DND-41 (cell line): ENCODE measurements around the gene PAM16.

Experiments used
- ATAC-seq: fragments of 200-7000 bp; cut with Tn5 transposase; 3 replicates; pipeline ENCODE4 v1.9.1; 2021; ENCODE audit warnings: low read depth; ENCODE audit not compliant: insufficient read depth
- DNase-seq: peaks from one replicate; pipeline ENCODE4 v3.0.0-alpha.2; 2020
- H2AFZ ChIP-seq: 2 replicates; pipeline ENCODE4 v1.6.0; 2012; ENCODE audit warnings: low read depth, low read length
- H3K27ac ChIP-seq: 2 replicates; pipeline ENCODE4 v1.5.1; 2012; ENCODE audit warnings: low read length, inconsistent platforms
- H3K27me3 ChIP-seq: fragments of 200-600 bp; sonication (generic); 2 replicates; pipeline ENCODE4 v1.6.0; 2012; ENCODE audit warnings: low read length, mild to moderate bottlenecking, inconsistent platforms; ENCODE audit not compliant: insufficient read depth, poor library complexity
- H3K36me3 ChIP-seq: 2 replicates; pipeline ENCODE4 v1.5.1; 2012; ENCODE audit warnings: low read length, inconsistent platforms; ENCODE audit not compliant: insufficient read depth
- H3K4me1 ChIP-seq: 2 replicates; pipeline ENCODE4 v1.5.1; 2012; ENCODE audit warnings: mild to moderate bottlenecking, low read length; ENCODE audit not compliant: insufficient read depth
- H3K4me2 ChIP-seq: 2 replicates; pipeline ENCODE4 v1.6.0; 2012; ENCODE audit warnings: mild to moderate bottlenecking, moderate library complexity, low read length, inconsistent platforms; ENCODE audit not compliant: insufficient read depth
- H3K4me3 ChIP-seq, 2 experiments: fragments of 200-600 bp in 1 of 2; shearing (Covaris generic) in 1 of 2; 2 replicates each; pipeline ENCODE4 v1.5.1; 2012 to 2016; ENCODE audit warnings: inconsistent platforms in 2 of 2, low read length in 2 of 2, mild to moderate bottlenecking in 2 of 2, low read depth in 1 of 2, moderate library complexity in 1 of 2
- H3K79me2 ChIP-seq: 2 replicates; pipeline ENCODE4 v1.6.0; 2012; ENCODE audit warnings: low read length, inconsistent platforms; ENCODE audit not compliant: insufficient read depth
- H3K9ac ChIP-seq: 2 replicates; pipeline ENCODE4 v1.6.0; 2012; ENCODE audit warnings: low read depth, mild to moderate bottlenecking, inconsistent platforms, low read length, moderate library complexity
- H3K9me3 ChIP-seq: 2 replicates; pipeline ENCODE4 v1.5.1; 2012; ENCODE audit warnings: low read length, moderate library complexity, mild to moderate bottlenecking, inconsistent platforms; ENCODE audit not compliant: insufficient read depth, severe bottlenecking
- H4K20me1 ChIP-seq: 2 replicates; pipeline ENCODE4 v1.6.0; 2012; ENCODE audit warnings: low read length; ENCODE audit not compliant: insufficient read depth
- CTCF ChIP-seq: IDR thresholded peaks from 2 replicates; pipeline ENCODE4 v1.5.1; 2012; ENCODE audit warnings: borderline replicate concordance, low read length, moderate library complexity, mild to moderate bottlenecking; ENCODE audit not compliant: poor library complexity, severe bottlenecking; ENCODE audit errors: extremely low read depth
- EZH2 ChIP-seq: IDR thresholded peaks from 3 replicates; pipeline ENCODE4 v1.6.1; 2012; ENCODE audit warnings: borderline replicate concordance, low read depth, mild to moderate bottlenecking, moderate library complexity, low read length, inconsistent platforms; ENCODE audit not compliant: severe bottlenecking

PAM16 gene

GRCh38 chr16:4375717-4376116 lies 24.6 kb upstream of the PAM16 start:
- no peak overlapping the region for H3K9ac ChIP-seq
- H3K9me3 ChIP-seq: no peaks in the 10 kb centered on the region
- no peaks in the 10 kb centered on the region for H3K79me2 ChIP-seq
- no peak overlapping the region for H2AFZ ChIP-seq
- H3K4me1 ChIP-seq: no peaks in the 10 kb centered on the region
- no peak for ATAC-seq
- TF ChIP-seq EZH2 (no peak), CTCF (no peak)
- H4K20me1 ChIP-seq: peaks cover 48% of the 10 kb centered on the region
- no peak overlapping the region for H3K27ac ChIP-seq
- DNase-seq: no peak
- no peak overlapping the region for H3K4me2 ChIP-seq
- no peak overlapping the region for H3K4me3 ChIP-seq
- no peaks in the 10 kb centered on the region for H3K27me3 ChIP-seq
- H3K36me3 ChIP-seq: peaks cover 7% of the 10 kb centered on the region

- Histone ChIP-seq H3K36me3 (peaks cover 3% of the 10 kb centered on the region; the same call in 1 of the 2 replicates), H3K79me2 (no peaks in the 10 kb centered on the region), H3K27me3 (no peaks in the 10 kb centered on the region), H4K20me1 (peaks cover 50% of the 10 kb centered on the region), H2AFZ (no peak overlapping the region), H3K9me3 (no peaks in the 10 kb centered on the region), H3K4me3 (no peak overlapping the region), H3K4me1 (no peaks in the 10 kb centered on the region), H3K27ac (no peak overlapping the region), H3K9ac (no peak overlapping the region), H3K4me2 (no peak overlapping the region)
- DNase-seq: no peak
- no peak for TF ChIP-seq CTCF
- TF ChIP-seq EZH2: no peak
- ATAC-seq: no peak
These were observed 23.0 kb upstream of the PAM16 start for GRCh38 chr16:4373909-4374742.

- H3K27ac ChIP-seq: no peak overlapping the region
- no peak overlapping the region for H3K4me3 ChIP-seq
- H4K20me1 ChIP-seq: peaks cover 50% of the 10 kb centered on the region
These were observed 22.3 kb upstream of the PAM16 start for GRCh38 chr16:4373356-4373908.

More at GRCh38 chr16:4373356-4373908, 22.3 kb upstream of the PAM16 start:
- TF ChIP-seq CTCF (no peak), EZH2 (no peak)
- H3K27me3 ChIP-seq: no peaks in the 10 kb centered on the region
- DNase-seq (no peak), ATAC-seq (0 out of 3 replicates have a peak, but pooled peaks have one; percentile 20)
- H3K4me2 ChIP-seq: no peak overlapping the region
- H3K4me1 ChIP-seq: no peaks in the 10 kb centered on the region
- H3K9me3 ChIP-seq: no peaks in the 10 kb centered on the region
- H3K36me3 ChIP-seq: peaks cover 3% of the 10 kb centered on the region; the same call in 1 of the 2 replicates
- no peak overlapping the region for H3K9ac ChIP-seq
- no peak overlapping the region for H2AFZ ChIP-seq
- no peaks in the 10 kb centered on the region for H3K79me2 ChIP-seq
